NCI-H1694 (cell line): ENCODE data around the gene KDM5A.
"Not testable (repeated sequence)": the region's sequence is repeated elsewhere in the genome, so short reads cannot be mapped to it uniquely, and the experiment has no call there.

ENCODE experiments used
- DNase-seq: peaks from one replicate; lab custom pipeline; 2025; lab: John Stamatoyannopoulos, UW

The KDM5A gene

DNA sequence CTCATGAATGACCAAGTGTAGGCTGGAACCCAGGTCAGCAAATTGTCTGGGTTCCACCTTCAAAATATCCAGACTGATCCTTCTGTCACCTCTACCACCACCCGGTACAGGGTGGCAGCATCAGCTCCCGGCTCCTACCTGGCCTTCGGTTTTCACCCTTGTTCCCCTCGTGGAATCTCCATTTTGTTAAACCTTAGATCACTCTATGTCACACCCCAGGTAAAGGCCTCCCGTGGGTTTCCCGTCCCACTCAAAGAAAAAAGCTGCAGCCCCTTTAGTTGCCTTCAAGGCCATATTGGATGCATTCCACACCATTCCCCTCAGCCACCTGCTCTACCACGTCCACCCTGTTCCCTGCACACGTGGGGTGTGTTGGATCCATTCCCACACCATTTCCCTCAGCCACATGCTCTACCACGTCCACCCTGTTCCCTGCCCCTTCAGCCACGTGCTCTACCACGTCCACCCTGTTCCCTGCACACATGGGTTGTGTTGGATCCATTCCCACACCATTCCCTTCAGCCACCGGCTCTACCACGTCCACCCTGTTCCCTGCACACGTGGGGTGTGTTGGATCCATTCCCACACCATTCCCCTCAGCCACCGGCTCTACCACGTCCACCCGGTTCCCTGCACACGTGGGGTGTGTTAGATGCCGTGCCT lies 150.3 kb downstream of the KDM5A start:
- DNase-seq: no peak

- DNase-seq: no peak
Measured at GRCh38 chr12:238116-238515, 151.0 kb downstream of the KDM5A start.

GRCh38 chr12:237026-237815 lies 151.9 kb downstream of the KDM5A start:
- DNase-seq: no peak

DNA sequence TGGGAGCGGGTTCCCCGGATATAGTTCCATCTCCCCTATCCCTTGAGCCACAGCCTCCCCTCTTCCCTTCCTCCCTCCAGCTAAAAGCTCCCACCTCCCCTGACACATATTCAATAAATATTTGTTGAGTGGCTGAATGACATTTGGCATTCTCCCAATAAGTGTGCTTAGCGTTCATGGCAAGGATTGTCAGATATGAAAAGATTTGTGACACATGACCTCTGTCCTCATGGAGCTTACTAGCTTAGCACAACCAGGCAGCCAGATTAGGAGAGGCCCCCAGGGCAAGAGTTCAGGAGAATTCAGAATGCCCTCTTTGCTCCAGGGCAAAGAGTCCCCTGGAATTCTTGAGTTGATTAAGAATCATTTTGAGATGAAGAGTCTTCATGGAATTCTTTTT lies 152.7 kb downstream of the KDM5A start:
- DNase-seq: no peak

DNA sequence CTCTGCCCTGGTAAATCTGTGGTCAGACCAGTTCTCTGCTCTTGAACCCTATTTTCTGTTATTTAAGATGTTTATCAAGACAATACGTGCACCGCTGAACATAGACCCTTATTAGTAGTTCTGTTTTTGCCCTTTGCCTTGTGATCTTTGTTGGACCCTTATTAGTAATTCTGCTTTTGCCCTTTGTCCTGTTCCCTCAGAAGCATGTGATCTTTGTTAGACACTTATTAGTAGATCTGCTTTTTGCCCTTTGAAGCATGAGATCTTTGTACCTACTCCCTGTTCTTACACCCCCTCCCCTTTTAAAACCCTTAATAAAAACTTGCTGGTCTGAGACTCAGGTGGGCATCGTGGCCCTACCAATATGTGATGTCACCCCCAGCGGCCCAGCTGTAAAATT lies 153.2 kb downstream of the KDM5A start:
- not testable (repeated sequence) for DNase-seq

DNA sequence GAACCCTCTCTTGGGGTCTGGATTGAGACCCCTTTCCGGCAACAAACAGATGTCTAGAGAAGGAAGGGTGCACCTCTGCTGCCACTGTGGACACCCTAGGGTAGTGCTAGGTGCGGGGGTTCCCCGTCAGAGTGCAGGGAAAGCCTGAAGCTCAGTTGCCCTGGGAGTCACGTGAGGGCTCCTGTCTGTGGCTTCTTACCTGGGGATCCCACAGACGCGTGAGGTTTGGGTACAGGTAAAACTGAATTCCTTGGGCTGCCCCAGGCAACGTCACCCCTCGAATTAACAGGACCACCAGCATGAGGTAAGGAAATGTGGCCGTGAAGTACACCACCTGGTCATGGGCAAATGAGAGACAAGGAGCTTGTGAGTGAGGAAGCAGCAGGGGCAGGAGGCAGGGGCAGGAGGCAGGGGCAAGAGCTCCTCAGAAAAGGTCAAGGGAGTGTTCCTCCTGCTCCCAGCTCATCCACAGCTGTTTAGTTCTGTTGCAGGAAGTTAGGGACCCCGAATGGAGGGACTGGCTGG lies 154.2 kb downstream of the KDM5A start:
- no peak for DNase-seq

DNA sequence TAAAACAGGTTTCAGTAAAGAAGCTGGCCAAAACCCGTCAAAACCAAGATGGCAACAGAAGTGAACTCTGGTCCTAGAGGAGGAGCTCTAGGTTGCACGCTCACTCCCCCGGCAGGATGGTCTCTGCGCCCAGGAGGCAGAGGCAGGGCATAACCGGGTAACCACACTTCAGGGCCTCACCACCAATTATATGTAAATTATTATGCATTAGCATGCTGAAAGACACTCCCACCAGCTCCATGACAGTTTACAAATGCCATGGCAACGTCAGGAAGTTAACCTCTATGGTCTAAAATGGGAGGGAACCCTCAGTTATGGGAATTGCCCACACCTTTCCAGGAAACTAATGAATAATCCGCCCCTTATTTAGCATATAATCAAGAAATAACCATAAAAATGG lies 155.1 kb downstream of the KDM5A start:
- DNase-seq: no peak

DNA sequence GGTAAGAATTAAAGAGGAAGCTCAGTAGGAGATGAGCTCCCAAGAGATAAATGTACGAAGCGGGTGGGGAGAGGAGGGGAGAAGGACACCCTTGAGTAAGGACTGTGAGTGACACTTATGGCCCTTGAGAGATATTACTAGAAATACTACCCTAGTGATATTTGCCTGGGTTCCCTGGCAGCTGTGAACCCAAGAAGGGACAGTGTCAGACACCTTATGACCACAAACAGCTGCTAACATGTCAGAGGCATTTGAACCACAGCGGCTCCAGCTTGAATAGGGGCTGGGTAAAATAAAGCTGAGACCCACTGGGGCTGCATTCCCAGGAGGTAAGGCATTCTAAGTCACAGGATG lies 155.5 kb downstream of the KDM5A start:
- DNase-seq: no peak

DNA sequence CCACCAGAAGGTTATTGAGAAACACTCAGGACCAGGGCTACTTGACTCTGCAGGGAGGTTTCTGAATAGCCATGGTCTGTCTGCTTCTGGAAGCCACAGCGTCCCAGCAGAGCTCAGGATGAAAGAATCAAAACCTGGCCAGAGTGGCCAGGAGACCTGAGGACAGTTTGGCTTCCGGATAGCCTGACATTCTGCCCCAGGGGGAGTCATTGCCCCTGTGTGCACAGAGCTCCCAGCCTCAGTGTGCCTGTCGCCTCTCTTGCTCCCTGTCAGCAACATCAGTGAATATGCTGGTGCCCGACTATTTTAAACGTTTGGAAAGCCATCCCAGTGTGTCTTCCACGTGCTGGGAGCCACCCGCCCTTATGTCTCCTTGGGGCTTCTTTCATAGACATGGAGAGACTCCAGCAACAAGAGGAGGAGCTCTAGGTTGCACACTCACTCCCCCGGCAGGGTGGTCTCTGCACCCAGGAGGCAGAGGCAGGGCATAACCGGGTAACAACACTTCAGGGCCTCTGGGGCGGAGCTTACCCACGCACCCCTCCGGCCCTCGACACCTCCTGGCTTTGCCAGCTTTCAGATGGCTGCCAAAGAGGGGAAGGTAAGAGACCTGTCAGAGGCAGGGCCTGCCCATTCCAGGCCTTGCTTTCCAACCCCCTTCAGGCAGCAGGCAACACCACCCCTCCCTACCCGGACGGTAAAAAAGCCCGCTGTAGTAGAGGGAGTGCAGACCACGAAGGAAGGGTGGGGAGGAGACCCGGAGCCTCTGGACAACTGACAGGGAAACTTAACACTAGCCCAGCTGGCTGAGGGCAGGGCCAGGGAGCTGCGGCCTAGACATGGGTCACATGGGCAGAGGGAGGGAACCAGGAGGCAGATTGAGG lies 156.1 kb downstream of the KDM5A start:
- DNase-seq: no peak

GRCh38 chr12:230925-231671 lies 158.0 kb downstream of the KDM5A start:
- no peak for DNase-seq
